ENCODE data around the gene GPR146.

- TF ChIP-seq, protein P1, sequence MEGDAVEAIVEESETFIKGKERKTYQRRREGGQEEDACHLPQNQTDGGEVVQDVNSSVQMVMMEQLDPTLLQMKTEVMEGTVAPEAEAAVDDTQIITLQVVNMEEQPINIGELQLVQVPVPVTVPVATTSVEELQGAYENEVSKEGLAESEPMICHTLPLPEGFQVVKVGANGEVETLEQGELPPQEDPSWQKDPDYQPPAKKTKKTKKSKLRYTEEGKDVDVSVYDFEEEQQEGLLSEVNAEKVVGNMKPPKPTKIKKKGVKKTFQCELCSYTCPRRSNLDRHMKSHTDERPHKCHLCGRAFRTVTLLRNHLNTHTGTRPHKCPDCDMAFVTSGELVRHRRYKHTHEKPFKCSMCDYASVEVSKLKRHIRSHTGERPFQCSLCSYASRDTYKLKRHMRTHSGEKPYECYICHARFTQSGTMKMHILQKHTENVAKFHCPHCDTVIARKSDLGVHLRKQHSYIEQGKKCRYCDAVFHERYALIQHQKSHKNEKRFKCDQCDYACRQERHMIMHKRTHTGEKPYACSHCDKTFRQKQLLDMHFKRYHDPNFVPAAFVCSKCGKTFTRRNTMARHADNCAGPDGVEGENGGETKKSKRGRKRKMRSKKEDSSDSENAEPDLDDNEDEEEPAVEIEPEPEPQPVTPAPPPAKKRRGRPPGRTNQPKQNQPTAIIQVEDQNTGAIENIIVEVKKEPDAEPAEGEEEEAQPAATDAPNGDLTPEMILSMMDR (IDR thresholded peaks at IDR 0.05; ENCODE audit: insufficient read depth, low read depth, low read length) = no peak
- no peak for TF ChIP-seq EZH2 (IDR thresholded peaks at IDR 0.05; ENCODE audit: insufficient read depth, low read length)
These were observed 55.3 kb downstream of the GPR146 start for GRCh38 chr7:1099637-1100036.

Data from astrocyte (in vitro differentiated cells and primary cell).